ENCODE measurements around the gene HBZ. TPM values are rescaled to one million over a fixed set of nuclear protein-coding genes. Genes with fewer than 3 reads are reported as not detected.
"Not testable (repeated sequence)": the region's sequence is repeated elsewhere in the genome, so short reads cannot be mapped to it uniquely, and the experiment has no call there.

HBZ gene
- total RNA-seq, 1 donor from 2014 or later, result 0.31 TPM

DNA sequence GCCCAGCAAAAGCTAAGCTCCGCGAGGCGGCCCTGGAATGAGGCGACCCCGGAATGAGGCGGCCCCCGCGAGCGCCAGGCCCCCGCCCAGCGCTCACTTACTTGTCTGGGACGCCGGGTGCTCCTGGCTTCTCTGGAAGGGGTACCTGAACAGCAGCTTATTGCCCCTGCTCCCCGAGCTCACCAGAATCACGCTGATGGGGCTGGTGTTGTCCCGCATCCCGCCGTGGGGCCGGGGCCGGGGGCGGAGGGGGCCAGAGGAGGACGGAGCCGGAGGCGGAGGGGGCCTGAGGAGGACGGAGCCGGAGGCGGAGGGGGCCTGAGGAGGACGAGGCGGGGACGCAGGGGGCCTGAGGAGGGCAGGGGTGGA lies 14.4 kb upstream of the HBZ start:
- DNase-seq, result no peak

DNA sequence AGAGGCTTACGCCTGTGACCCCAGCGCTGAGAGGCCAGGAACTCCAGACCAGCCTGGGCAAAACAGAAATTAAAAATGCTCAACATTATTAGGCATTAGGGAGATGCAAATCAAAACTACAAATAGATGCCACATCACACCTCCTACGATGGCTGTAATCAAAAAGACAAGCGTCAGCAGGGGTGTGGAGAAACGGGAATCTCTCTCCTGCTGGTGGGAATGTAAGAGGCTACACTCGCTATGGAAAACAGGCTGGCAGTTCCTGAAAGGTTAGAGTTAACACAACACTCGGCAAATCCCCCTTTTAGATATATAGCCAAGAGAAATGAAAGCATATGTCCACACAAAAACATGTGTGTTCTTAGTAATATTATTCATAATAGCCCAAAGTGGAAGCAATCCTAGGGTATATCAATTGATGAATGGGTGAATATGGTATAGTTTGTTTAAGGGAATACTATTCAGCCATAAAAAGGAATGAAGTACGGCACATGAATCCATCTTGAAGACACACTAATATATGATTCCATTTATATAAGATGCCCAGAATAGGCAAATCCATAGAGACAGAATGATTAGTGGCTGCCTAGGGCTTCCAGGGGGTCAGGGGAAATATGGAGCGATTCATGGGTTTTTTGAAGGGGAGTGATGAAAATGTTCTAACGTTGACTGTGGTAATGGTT lies 12.1 kb upstream of the HBZ start:
- no peak for DNase-seq

DNA sequence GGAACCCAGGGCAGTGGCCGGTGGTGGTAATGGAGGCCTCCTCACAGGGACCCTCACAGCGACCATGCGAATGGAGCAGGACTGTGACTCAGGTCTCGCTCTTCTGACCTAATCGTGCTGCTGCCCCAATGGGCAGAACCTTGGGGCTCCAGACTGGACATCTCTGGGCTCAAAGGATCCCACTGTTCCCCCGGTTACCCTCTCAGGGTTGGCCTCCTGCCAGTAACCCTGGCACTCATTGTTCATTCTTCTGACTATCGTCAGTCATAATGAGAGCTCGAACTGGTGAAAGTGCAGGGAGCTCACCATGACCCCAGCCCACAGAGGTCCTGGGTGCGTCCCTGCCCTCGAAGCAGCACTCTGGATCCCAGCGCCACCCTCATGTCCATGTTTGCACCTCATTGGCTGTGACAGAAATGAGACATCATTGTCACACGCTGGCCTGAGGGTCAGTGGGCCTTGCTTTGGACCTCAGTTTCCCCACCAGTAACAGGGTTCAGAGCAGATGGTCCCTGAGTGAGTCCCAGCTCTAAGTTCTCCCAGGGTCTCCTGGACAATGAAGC lies 10.0 kb upstream of the HBZ start:
- no peak for DNase-seq

DNA sequence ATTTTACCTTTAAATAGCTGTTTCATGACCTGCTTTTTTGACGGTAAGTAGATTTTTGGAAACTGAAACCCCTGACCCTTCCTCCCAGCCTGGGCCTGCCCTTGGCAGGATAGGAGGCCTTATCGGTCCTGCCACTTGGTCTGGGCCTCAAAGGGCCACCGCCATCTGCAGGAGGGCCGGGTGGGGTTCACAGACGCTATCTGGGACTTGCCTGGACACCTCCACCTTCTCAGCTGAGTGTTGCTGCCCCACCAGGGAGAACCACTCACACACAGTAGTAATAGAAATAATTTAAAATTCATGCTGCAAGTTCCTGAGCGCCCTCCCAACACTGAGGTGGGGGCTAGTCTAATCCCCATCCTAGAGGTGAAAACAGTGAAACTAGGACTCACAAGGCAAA lies 9.4 kb upstream of the HBZ start:
- no peak for DNase-seq

DNA sequence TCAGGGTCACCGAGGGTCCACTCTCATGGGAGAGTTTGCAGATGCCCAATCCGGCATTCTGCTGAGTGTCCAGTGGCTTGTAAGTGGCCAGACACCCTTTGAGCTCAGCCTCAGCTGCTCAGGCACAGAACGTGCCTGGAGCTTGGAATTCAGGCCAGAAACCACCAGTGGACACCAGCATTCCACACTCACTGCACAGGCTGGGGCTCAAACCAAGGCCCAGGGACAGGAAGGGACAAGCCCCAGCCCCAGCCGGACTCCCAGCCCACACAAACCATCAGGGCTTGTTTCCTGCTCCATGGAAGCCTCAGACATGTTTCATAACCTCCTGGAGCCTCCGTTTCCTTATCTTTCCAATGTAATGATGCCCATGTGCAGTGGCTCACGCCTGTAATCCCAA lies 9.0 kb upstream of the HBZ start:
- no peak for DNase-seq

GRCh38 chr16:144797-145252 lies 7.6 kb upstream of the HBZ start:
- DNase-seq, result no peak

- no peak for DNase-seq
Measured at GRCh38 chr16:146646-147045, 5.8 kb upstream of the HBZ start.

DNA sequence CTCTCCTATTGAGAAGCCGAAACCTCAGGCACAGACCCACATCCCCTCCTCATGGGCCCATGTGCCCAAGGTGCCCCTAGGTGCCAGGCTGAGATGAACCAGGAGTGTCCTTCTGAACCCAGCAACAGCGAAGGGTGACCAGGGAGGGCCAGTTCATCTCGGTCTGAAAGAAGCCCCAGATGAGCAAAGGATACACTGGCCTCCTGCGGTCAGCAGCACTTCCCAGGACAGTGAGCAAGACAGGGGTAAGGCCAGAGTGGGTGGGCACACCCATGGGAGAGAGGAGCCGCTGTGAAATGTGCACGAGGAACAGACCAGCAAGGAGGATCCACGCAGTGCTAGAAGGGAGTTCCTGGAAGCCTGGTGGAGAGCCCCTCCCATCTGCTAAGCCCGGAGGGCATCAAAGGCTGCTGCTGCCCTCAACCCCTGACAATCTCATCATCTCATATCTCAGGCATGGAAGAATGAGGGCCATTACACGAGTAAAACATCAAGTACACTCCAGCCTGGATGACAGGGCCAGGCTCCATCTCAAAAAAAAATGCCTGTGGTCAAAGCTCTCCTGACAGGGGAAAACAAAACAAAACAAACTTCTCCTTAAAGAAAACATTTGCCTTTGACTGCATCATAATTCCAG lies 3.3 kb upstream of the HBZ start:
- DNase-seq, result no peak

- DNase-seq, result not testable (repeated sequence)
Measured at GRCh38 chr16:153129-153521, 681 bp downstream of the HBZ start.

DNA sequence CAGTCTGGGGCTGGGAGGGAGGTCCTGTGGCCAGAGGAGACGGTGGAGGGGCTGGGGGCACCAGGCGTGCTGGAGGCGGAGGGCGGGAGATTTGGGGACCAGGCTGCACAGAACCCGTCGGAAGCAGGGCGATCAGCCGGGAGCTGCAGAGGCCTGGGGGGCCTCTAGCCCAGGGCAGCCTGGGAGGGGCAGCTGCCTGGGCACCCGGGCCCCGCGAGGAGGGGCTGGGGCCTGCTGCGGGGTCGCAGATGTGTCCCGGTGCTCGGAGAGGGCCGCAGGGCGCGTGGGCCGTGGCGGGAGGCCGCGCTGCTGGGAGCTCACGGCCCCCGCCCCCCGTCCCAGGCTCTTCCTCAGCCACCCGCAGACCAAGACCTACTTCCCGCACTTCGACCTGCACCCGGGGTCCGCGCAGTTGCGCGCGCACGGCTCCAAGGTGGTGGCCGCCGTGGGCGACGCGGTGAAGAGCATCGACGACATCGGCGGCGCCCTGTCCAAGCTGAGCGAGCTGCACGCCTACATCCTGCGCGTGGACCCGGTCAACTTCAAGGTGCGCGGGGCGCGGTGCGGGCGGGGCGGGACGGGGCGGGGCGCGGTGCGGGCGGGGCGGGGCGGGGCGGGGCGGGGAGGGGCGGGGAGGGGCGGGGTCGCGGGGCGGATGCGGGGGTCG lies 1.2 kb downstream of the HBZ start:
- not testable (repeated sequence) for DNase-seq

GRCh38 chr16:154217-155030 lies 2.0 kb downstream of the HBZ start:
- DNase-seq, result no peak

- DNase-seq, result no peak
Measured at GRCh38 chr16:155031-155398, 2.6 kb downstream of the HBZ start.

GRCh38 chr16:159136-159849 lies 6.8 kb downstream of the HBZ start:
- DNase-seq, result no peak

GRCh38 chr16:160242-160641 lies 7.8 kb downstream of the HBZ start:
- DNase-seq, result not testable (repeated sequence)

- no peak for DNase-seq
Measured at GRCh38 chr16:160691-161190, 8.3 kb downstream of the HBZ start.

DNA sequence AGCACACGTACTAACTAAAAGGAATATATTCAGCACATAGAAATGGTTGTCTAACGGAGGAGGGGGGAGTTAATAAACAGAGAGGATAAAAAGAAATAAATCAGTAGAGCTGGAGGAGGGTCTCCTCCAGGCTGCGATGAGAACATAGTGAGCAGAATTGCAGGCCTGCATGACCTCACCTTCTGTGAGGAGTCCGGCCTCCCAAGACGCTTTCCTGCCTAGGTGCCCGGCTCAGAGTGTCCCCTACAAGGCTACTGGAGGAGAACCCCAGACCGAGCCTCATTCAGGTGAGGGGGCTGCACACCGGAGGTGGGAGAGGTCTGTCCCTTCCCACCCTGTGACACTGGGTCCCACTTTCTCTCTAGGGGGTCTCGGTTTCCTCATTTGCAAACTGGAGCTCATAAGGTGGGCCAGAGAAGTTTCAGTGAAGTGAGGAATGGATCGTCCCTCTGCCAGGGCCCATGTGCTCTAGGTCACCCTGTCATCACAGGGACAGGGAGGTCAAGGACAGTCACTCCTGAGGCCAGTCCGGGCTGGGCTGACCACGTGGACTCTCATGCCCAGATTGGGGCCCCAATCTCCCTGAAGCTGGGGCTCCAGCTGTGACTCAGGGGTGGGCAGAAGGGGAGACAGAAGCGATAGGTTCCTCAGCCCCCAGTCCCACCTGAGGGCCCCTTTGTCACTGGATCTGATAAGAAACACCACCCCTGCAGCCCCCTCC lies 10.0 kb downstream of the HBZ start:
- no peak for DNase-seq

DNA sequence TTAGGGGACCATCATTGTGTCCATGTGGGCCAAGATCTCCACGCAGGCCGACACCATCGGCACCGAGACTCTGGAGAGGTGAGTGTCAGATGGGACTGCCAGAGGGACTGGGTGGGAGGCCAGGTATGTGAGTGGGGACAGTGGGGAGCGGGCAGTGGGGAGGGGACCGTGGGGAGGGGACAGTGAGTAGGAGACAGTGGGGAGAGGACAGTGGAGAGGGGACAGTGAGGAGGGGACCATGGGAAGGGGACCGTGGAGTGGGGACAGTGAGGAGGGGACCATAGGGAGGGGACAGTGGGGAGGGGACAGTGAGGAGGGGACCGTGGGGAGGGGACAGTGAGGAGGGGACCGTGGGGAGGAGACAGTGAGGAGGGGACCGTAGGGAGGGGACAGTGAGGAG lies 10.7 kb downstream of the HBZ start:
- not testable (repeated sequence) for DNase-seq

DNA sequence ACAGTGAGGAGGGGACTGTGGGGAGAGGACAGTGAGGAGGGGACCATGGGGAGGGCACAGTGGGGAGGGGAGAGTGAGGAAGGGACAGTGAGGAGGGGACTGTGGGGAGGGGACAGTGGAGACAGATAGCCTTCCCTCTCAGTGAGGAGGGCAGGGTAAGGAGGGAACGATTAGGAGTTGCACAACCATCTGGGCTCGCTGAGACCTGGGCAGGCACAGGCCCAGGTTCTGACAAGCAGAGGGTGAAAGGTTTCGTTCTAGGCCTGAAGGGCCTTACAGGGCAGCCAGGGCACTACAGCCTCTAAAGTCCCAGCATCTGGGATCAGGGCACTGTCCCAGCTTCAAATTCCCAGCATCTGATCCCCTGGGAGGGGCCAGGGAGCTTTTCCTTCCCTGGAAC lies 11.3 kb downstream of the HBZ start:
- DNase-seq, result not testable (repeated sequence)

DNA sequence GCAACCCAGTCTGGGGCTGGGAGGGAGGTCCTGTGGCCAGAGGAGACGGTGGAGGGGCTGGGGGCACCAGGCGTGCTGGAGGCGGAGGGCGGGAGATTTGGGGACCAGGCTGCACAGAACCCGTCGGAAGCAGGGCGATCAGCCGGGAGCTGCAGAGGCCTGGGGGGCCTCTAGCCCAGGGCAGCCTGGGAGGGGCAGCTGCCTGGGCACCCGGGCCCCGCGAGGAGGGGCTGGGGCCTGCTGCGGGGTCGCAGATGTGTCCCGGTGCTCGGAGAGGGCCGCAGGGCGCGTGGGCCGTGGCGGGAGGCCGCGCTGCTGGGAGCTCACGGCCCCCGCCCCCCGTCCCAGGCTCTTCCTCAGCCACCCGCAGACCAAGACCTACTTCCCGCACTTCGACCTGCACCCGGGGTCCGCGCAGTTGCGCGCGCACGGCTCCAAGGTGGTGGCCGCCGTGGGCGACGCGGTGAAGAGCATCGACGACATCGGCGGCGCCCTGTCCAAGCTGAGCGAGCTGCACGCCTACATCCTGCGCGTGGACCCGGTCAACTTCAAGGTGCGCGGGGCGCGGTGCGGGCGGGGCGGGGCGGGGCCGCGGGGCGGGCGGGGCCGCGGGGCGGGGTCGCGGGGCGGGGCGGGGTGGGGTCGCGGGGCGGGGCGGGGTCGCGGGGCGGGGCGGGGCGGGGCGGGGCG lies 11.8 kb downstream of the HBZ start:
- DNase-seq, result not testable (repeated sequence)

- no peak for DNase-seq
Measured at GRCh38 chr16:164827-165538, 12.5 kb downstream of the HBZ start.

Data from occipital lobe (tissue), 2 donors.